GM12864 (cell line): ENCODE results near the gene POGZ.

Source experiments
- DNase-seq: peaks from one replicate; pipeline ENCODE4 v3.0.0-alpha.2; 2011; ENCODE audit warnings: low read depth
- H3K4me3 ChIP-seq: 2 replicates; pipeline ENCODE4 v1.5.1; 2011; ENCODE audit warnings: mild to moderate bottlenecking, low read depth, low read length, control low read depth
- CTCF ChIP-seq: IDR thresholded peaks from 2 replicates; pipeline ENCODE4 v1.5.1; 2011; ENCODE audit warnings: low read depth, mild to moderate bottlenecking, moderate library complexity, low read length, control low read depth, inconsistent platforms; ENCODE audit errors: missing control alignments

POGZ gene

GRCh38 chr1:151459331-151460046 is at the start of gene POGZ:
POGZ (minus strand) TSS chr1:151459494; CDS start chr1:151442204, 17,290 bp downstream.
- H3K4me3 ChIP-seq = peak within 1 kb of the TSS; percentile 82
- no peak for TF ChIP-seq CTCF
- DNase-seq = peak; percentile 95

GRCh38 chr1:151508833-151509232 is 49.5 kb upstream of the POGZ start:
- DNase-seq = no peak
- no peak overlapping the region for H3K4me3 ChIP-seq
- no peak for TF ChIP-seq CTCF

- H3K4me3 ChIP-seq = no peak overlapping the region
- TF ChIP-seq CTCF = no peak
- no peak for DNase-seq
Measured at GRCh38 chr1:151504759-151505158, 45.5 kb upstream of the POGZ start.

- TF ChIP-seq CTCF = no peak
- DNase-seq = no peak
- H3K4me3 ChIP-seq = no peak overlapping the region
Measured at GRCh38 chr1:151504252-151504651, 45.0 kb upstream of the POGZ start.

GRCh38 chr1:151502859-151503780 is 43.8 kb upstream of the POGZ start:
- TF ChIP-seq CTCF = no peak

GRCh38 chr1:151502035-151502700 is 42.9 kb upstream of the POGZ start:
- no peak overlapping the region for H3K4me3 ChIP-seq
- no peak for DNase-seq
- no peak for TF ChIP-seq CTCF

More at GRCh38 chr1:151502859-151503780, 43.8 kb upstream of the POGZ start:
- no peak for DNase-seq
- no peak overlapping the region for H3K4me3 ChIP-seq
